GM12872 (cell line): ENCODE results near the gene SOCS2.

Experiments
- TF ChIP-seq, protein P1 (sequence below): IDR thresholded peaks from 3 replicates; pipeline ENCODE4 v1.5.1; 2011; ENCODE audit warnings: low read depth, mild to moderate bottlenecking, low read length, moderate library complexity; ENCODE audit not compliant: insufficient read depth

The SOCS2 gene

DNA sequence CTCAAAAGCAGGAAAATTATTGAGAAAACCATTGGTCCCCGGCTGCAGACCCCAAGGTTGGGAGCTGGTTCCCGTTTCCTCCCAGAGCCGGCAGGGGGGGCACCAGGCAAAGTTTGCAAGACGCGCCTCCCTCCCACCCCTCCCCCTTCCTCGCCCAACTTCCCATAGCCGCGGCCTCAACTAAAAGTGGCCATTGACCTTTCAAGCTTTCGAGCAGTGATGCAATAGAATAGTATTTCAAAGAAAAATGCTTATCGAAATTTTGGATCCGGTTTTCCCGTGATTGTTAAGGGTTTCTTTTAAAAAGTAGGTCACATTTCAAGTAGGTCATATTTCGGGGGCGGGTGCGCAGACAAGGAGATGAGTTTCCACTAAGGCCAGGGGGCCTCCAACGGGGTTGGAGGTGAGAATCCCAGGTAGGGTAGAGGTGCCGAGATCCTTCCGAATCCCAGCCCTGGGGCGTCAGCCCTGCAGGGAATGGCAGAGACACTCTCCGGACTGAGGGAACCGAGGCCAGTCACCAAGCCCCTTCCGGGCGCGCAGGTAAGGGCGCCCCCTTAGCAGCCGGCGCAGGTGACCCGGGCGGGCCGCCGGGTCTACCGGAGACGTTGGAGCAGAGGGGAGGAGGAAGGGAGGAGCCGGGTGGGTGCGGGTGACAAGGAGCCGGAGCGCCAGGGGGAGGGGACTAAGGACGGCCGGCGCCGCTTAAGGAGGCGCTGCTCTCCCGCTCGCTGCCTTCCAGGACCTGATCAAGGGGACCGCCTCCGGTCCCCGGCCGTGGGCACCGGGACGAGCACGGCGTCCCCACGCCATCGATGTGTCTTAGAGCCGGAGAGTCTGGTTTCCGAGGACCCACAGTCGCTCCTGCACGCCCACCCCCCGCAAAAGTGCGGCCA, 2.6 kb upstream of the SOCS2 start:
- TF ChIP-seq, protein P1, sequence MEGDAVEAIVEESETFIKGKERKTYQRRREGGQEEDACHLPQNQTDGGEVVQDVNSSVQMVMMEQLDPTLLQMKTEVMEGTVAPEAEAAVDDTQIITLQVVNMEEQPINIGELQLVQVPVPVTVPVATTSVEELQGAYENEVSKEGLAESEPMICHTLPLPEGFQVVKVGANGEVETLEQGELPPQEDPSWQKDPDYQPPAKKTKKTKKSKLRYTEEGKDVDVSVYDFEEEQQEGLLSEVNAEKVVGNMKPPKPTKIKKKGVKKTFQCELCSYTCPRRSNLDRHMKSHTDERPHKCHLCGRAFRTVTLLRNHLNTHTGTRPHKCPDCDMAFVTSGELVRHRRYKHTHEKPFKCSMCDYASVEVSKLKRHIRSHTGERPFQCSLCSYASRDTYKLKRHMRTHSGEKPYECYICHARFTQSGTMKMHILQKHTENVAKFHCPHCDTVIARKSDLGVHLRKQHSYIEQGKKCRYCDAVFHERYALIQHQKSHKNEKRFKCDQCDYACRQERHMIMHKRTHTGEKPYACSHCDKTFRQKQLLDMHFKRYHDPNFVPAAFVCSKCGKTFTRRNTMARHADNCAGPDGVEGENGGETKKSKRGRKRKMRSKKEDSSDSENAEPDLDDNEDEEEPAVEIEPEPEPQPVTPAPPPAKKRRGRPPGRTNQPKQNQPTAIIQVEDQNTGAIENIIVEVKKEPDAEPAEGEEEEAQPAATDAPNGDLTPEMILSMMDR, result peak; percentile 81

DNA sequence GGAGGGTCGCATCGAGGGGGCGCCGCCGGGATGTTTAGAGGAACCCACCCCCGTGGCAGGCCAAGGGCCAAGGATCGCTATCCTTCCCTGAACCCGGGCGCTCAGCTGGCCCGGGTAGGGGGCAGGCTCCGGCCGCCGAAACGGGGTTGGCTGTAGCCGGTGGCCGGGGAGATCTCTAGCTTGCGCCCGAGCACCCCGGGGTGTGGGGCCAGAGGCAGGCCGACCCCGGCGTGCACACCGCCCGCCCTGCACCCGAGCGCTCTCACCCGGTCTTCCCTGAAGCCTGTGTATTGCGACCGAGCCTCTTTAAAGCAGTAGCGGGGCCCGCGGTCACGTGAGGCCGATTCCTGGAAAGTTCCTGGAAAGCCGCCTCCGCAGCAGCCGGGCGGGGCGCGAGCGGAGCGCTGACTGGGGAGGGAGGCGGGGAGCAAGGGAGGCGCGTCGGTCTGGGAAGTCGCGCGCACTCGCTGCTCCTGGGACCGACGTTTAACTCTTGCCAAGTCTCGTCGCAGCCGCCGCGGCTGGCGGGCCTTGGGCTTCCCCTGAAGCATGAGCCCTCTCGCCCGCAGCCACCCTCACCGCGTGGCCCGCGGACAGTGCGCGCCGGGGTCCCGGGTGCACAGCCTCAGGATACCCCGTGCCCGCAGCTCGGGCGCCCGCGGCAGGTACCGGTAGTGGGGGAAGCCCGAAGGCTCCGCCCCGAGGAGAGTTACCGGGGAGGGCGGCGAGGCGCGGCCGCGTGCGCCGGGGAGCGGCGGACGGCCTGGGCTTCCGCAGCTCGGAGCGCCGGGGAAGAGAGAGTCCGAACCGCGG, 1.7 kb upstream of the SOCS2 start:
- TF ChIP-seq, protein P1, result no peak

DNA sequence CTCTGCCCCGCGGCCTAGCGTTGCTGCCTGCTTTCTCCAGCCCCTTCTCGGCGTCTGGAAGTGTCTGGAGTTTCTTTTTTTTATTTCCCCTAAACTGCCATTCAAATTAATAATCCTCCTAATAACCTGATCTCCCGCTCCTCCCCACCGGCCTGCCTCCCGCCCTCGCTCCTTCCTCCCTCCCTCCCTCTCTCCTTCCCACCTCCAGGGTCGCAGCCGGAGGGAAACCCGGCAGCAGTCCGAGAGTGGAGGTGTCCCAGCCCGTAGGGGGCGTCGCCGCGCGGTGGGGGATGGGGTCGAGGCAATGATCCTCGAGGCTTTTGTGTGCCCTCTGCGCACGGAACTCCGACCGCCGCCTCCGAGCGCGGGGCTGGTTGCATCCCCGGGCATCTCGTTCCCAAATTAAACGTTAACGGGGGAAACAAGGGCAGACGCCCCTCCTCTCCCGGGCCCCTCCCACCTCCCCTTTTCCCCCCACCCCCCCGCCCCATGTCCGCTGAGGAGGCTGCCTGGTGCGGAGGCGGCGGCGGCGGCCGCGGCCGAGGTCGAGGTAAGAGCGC, 1.0 kb upstream of the SOCS2 start:
- TF ChIP-seq, protein P1, result 0 out of 3 replicates have a peak, but pooled peaks have one; percentile 31

DNA sequence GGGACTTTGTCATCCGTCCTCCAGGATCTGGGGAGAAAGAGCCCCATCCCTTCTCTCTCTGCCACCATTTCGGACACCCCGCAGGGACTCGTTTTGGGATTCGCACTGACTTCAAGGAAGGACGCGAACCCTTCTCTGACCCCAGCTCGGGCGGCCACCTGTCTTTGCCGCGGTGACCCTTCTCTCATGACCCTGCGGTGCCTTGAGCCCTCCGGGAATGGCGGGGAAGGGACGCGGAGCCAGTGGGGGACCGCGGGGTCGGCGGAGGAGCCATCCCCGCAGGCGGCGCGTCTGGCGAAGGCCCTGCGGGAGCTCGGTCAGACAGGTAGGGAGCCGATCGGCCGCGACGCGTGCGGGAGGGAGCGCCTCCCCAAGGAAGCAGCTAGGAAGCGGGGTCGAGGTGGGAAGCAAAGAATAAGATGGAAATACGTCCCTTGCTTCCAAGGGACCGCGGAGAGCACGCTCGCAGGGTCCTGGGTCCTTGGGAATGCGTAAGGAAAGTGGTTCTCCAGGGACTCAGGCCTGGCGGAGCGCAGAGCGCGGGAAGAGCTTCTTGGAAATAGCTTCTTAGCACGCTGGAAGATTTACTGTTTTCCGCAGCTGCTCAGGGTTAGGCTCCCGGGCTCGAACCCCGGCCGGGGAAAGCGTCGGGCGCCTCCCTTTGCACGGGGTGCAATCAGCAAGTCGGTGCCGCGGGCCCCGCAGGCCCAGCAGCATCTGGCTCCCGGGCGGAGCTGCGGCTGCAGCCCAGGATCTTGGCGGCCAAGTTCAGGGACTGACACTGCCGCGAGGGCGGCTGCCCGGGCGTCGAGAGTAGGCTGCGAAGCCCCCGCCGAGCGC, 457 bp downstream of the SOCS2 start:
- TF ChIP-seq, protein P1, result no peak

DNA sequence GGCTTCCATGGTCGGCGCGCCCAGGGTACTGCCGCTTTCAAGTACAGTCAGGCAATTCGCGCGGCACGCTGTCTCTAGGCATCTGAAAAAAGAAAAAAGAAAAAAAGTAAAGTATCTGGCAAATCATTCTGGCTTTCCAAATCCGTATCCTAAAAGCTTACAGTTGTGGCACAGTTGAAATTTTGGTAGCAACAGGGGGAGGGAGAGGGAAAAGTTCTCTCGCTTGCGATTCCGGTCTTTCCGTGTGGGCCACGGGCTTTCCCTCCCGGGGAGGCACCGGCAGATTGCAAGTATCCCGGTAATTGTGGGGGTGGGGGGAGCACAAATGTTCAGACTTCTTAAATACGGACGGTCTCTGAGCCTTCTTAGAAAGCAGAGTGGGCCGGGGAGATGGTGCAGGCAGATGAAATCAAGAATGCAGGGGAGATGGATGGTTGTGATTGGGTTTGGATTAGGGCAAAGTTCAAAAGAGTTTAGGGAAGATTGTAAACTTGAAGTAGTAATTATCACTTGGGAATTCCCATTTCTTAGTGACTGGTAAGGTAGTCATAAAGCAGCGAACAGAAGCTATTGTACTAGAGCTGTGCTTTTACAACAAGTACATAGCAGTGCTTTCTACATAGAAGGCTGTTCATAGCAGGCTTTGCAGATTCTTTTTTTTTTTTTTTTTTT, 1.2 kb downstream of the SOCS2 start:
- TF ChIP-seq, protein P1, result no peak

GRCh38 chr12:93577222-93577621, 4.7 kb downstream of the SOCS2 start:
- TF ChIP-seq, protein P1, result no peak
